D721Med (cell line): ENCODE data around the gene NPRL2.

Experiments
- DNase-seq: peaks from one replicate; pipeline ENCODE4 v3.0.0; 2011; ENCODE audit warnings: low spot score; ENCODE audit not compliant: insufficient read length
- FAIRE-seq: peaks from 2 replicates; lab custom pipeline; 2011; peaks lifted over from hg19 to GRCh38; lab: Jason Lieb, UNC
- TF ChIP-seq, protein P1 (sequence below): IDR thresholded peaks from 2 replicates; pipeline ENCODE4 v1.5.1; 2012; ENCODE audit warnings: mild to moderate bottlenecking, control low read depth; ENCODE audit not compliant: insufficient read depth; ENCODE audit errors: missing control alignments

Gene NPRL2

GRCh38 chr3:50322115-50322385 is 28.5 kb downstream of the NPRL2 start:
- no peak for FAIRE-seq
- TF ChIP-seq, protein P1, sequence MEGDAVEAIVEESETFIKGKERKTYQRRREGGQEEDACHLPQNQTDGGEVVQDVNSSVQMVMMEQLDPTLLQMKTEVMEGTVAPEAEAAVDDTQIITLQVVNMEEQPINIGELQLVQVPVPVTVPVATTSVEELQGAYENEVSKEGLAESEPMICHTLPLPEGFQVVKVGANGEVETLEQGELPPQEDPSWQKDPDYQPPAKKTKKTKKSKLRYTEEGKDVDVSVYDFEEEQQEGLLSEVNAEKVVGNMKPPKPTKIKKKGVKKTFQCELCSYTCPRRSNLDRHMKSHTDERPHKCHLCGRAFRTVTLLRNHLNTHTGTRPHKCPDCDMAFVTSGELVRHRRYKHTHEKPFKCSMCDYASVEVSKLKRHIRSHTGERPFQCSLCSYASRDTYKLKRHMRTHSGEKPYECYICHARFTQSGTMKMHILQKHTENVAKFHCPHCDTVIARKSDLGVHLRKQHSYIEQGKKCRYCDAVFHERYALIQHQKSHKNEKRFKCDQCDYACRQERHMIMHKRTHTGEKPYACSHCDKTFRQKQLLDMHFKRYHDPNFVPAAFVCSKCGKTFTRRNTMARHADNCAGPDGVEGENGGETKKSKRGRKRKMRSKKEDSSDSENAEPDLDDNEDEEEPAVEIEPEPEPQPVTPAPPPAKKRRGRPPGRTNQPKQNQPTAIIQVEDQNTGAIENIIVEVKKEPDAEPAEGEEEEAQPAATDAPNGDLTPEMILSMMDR = no peak
- DNase-seq = no peak

DNA sequence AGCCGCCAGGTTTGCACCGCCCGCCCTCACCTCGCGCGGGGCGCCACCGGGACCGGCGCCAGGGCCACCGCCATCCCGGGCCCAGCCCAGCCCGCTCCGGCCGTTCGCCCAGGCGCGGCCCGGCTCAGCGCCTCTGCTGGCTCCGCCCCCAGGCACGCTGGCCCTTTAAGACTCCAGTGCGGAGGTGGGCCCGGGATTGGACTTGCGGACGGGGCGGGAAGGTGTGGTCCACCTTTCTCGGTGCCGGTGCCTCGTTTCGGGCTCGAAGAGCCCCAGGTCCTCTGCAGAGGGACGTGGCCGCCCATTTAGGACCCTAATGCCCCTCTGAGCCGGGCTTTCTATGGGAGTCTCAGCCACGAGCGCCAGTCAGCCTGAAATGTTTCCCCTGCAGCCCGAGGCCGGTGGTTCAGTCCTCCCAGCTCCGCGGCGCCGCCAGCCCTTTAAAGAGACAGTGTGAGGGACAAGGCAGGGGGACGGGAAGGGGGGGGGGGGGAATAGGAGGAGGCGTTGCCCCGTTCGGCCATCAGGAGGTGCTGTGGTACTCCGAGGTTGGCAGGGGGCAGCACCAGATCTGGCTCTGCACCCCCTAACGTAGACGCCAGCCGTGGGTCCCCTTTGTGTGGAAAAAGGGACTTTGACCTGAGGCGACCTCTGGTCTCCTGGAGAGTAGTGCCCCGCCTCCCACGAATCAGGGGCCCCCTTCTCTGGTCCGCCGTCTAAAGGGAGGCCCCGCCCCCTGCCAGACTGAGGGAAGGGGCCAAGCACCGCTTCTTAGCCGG is 29.1 kb downstream of the NPRL2 start:
- TF ChIP-seq, protein P1 = peak; percentile 49

DNA sequence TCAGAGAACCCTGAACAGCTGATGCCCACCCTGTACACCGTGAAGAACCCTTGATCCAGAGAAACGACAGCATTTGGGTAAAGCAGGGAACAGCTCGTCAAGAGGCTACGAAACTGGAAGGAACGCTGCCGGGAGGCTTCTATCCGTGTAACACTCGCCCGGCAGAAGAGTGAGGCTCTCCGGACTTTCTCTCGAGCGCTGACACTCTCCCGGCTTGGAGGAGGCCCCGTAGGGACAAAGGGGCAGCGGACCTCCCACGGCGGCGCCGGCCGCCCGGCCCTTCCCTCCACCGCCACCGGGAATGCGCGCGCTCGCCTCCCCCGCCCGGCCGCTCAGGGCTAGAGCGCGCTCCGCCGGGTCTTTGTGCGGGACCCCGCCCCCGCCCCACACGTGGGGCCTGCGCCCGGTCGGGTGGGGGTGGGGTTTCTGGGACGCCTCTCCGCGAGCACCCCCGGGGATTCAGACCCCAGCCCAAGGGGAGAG is 29.7 kb downstream of the NPRL2 start:
- FAIRE-seq = no peak
- TF ChIP-seq, protein P1 = no peak
- peak; percentile 61 for DNase-seq

More for the DNA sequence above, 29.1 kb downstream of the NPRL2 start:
- FAIRE-seq (no peak), DNase-seq (peak; percentile 92)

GRCh38 chr3:50319894-50320625 is 30.5 kb downstream of the NPRL2 start:
- TF ChIP-seq, protein P1 = no peak
- FAIRE-seq (no peak), DNase-seq (no peak)

- TF ChIP-seq, protein P1 = no peak
- FAIRE-seq = no peak
- DNase-seq = no peak
These were observed 31.2 kb downstream of the NPRL2 start for GRCh38 chr3:50319181-50319893.

DNA sequence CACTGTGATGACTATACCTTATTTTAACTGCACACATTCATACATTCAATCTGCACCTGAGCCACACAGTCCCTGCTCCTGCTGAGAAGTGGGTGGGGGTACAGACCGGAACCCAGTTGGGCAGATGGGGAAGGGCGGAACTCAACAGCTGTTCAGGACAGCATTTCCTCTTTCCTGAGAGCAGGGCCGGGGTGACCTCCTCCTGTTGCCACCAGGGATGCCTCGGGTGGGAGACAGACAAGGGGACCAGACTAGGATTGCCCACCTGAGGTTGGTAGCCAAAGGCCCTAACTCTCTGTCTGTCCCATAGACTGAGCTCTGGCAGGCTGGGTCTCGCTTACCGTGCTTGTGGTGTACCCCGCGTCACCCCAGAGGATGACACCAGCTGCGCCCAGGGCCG is 32.0 kb downstream of the NPRL2 start:
- DNase-seq = no peak
- TF ChIP-seq, protein P1 = no peak
- FAIRE-seq = no peak
